Hematopoietic multipotent progenitor cell treated with erythropoietin and hydrocortisone succinate and interleukin-3 and kit ligand, for 17 days (in vitro differentiated cells): Measurements from ENCODE around the gene ZNF135.

Source experiments
- DNase-seq: peaks from one replicate; pipeline ENCODE4 v3.0.0-alpha.2; 2015; ENCODE audit warnings: low spot score

The ZNF135 gene

DNA sequence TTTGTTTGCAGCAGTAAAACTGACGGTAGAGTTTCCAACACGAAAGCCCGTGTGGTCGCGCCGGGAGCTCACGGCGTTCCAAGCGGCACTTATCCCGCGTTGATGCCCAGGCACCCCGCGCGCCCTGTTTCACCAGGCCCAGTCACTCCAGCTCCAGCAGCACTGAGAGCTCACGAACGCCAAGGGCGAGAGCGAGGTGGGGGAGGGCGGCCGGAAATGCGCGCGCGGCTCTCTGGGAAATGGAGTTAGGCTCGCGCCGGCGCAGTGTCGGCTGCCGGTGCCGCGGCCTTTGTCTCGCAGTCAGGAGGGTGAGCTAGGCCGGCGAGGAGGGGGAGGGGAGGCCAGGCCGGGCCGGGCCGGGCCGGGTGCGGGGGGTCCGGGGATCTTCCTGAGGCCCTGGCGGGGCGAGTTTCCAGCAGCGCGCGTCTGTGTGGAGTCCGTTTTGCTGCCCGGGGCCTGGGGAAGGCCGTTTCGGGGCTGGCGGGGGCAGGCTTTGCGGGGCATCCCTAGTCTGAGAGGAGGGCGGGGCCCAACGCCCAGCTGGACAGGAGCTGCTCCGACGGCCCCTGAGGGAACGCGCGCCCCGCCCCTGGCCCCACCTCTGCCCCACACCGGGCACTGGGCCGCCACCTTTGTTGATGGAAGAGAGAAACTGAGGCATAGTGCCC, at the start of gene ZNF135:
ZNF135 (plus strand) TSS at position 280 of the 668 bp plus-strand sequence. CDS start 721 bp downstream, outside the sequence.
- no peak for DNase-seq

DNA sequence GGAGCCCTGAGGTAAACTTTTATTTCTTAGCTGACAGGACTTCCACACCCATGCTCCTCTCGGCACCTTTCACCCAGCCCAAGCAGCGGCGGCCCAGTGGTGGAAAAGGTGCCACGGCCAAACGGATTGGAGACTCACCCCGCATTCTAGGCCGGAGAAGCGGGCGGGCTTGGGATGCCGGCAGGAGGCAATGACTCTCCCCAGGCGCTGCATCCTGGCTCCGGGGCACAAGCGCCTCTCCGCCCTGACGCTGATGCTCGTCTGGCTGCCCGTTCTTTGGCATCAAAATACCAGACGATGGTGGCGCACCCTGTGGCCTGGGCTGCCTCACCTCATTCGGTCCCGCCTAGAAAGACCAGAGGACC, 49.8 kb upstream of the ZNF135 start:
- DNase-seq: no peak

DNA sequence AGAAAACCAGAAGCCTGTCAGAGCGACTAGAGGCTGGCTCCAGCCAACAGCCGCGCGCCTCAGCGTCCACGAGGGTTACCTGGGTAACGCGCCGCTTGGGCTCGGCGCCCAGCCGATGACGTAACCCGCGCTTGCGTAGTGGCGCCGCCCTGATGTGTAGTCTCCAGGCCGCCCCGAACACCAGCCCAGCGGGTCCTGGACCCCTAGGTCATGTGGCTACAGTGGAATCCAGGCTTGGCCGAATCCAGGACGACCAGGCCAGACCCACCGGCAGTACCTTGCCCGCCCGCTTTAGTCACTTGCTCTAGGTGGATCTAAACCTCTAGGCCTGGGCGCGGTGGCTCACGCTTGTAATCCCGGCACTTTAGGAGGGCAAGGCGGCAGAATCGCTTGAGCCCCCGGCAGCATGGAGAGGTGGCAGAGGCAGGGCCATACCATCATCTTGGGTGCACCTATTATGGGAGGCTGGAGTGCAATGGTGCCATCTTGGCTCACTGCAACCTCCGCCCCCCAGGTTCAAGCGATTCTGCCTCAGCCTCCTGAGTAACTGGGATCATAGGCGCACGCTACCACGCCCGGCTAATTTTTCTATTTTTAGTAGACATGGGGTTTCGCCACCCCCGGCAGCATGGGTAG, 49.3 kb upstream of the ZNF135 start:
- peak; percentile 12 for DNase-seq

DNA sequence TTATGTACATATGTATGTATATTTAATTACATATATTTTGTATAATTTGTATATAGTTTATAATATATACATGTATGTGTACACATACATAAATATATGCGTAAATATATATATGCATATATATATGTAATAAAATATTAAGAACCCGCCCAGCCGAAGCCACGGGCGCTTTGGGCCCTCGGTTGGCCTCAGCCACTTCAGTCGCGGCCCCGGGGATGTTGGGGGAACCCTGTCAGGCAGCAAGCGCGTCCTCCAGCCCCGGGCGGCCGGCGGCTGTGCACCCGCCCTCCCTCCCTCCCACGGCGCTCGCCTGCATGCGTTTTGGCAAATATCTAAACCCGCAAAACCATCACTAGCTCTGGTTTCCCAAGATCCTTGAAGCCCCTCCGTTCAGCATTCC, 48.6 kb upstream of the ZNF135 start:
- no peak for DNase-seq

DNA sequence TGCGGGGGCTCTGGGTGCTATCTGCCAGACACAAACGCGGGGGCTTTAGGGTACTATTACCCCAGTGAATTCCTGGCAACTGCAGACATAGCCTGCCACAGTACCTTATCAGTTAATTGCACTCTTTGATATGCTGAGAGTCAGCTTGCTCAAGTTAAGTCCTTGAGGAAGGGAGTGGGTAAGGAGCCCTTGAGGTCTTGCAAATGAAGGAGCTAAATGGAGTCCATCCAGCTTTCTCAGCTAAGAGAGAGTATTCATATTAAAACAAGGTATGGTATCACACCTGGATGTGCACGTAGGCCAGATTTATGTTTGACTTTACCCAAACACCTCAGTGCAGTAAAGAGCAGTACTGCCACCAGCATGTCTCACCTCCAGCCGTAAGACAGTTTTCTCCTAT, 44.9 kb upstream of the ZNF135 start:
- no peak for DNase-seq

DNA sequence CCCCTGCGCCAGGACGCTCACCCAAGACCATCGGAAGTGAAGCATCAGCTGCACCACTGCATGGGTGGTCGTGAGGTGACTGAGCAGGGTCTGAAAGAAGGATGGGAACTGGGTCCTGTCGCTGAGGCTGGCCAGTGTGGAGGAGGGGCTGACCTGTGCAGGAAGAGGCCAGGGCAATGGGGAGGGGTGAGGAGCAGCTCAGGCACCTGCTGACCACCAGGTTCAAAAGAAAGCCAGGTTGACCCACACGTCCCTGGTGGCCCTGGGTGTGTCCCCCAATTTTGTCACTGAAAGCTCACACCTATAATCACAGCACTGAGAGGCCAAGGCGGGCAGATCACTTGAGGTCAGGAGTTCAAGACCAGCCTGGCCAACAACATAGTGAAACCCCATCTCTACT, 39.0 kb upstream of the ZNF135 start:
- DNase-seq: no peak

DNA sequence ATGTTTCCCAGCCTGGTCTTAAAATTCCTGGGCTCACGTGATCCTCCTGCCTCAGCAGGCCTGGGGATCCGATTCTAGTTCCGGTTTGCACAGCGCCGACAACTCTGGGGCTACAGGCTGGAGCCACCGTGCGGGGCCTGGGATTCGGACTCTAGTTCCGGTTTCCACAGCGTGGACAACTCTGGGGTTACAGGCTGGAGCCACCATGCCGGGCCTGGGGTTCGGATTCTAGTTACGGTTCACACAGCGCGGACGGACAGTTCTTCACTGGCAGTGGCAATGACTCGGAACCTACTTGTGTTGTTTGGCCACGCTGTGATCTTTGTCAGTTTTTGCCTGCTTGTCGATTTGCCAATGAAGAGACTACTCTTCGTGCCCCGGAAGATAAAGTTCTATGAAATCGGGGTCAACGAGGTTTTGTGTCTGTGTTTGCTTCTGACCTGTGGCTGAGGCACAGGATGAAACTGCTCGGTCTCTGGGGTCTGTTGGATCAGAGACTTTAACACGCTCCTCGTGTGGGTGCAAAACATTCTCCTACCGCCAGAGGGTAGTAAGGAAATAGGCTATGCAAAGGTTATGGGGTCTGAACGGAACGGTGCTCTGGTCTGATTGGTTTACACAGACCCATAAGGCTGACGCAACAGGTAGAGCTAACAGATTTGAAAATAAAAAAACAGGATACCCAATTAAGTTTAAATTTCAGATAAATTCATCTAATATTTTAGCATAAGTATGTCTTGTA, 37.4 kb upstream of the ZNF135 start:
- no peak for DNase-seq

DNA sequence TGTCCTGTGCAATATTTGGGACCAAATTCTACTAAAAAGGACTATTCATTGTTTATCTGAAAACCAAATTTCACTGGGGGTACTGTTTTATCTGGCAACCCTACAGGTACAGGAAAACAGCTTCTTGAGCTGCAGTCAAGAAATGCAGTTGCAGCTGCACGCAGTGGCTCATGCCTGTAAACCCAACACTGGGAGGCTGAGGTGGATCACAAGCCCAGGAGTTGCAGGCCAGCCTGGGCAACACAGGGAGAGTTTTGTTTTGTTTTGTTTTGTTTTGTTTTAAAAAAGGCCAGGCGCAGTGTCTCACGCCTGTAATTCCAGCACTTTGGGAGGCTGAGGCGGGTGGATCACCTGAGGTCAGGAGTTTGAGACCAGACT, 36.8 kb upstream of the ZNF135 start:
- DNase-seq: no peak

DNA sequence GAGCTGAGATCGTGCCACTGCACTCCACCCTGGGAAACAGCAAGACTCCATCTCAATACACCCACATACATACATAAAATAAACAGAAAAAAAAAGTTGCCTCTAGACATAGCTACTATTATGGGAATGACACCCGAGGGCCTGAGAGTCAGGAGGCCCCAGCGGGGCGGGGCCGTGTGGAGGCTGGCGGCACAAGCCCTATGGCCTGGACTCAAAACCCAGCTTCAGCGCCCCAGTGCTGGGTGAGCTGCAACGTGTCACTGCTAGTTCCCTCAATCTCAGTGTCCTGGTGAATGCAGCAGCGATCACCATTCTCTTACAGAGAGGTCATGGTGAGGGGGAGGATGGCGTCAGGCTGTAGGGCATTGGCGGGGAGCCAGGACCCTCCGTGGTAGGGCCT, 34.4 kb upstream of the ZNF135 start:
- DNase-seq: no peak

DNA sequence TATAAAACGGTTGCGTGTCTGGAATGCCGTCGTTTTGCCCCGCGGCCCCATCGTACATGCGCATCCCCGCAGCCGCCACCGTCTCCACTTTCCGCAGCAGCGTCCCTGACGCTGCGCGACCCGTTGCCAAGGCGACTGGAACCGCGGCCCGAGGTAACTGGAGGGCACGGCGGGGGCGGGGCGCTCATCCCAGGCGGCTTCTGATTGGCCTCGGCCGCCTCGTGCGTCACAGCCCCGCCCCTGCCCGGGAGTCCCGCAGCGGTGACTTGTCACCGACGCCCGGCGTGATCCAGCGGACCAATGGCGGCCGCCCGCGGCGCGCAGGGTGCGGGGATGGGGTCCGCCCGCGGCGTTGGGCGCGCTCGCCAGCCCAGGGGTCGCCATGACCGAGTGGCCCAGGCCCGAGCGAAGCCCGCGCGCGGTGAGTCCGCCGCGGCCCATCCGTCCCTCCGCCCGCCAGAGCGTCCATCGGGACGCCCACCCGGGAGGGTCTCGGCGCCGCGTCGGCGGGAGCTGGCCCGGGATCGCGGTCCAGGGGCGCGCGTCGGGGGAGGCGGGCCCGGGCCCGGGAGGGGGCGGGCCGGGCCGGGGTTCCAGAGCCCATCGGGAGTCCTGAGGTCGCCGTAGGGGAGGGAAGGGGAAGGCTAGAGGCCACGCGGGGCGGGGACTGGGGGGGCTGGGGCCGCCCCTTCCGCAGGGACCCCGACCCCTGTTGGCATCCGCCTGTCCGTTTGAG, 25.2 kb upstream of the ZNF135 start, which contains the start of gene ZSCAN1:
ZSCAN1 (plus strand) TSS at position 285 of the 736 bp plus-strand sequence. CDS start 3,812 bp downstream, outside the sequence.
- DNase-seq: no peak

DNA sequence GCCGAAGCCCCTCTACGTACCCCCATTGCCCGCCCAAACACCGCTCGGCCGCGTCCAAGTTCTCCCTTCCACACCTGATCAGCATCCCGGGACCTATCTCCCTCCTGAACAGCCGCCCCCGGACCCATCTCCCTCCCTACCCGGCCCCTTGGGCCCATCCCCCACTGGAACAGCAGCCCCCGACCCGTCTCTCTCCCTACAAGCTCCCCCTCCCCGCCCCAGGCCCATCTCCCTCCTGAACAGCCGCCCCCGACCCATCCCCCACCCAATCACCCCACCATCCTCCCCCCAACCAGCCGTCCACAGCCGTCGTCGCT, 24.6 kb upstream of the ZNF135 start:
- no peak for DNase-seq

DNA sequence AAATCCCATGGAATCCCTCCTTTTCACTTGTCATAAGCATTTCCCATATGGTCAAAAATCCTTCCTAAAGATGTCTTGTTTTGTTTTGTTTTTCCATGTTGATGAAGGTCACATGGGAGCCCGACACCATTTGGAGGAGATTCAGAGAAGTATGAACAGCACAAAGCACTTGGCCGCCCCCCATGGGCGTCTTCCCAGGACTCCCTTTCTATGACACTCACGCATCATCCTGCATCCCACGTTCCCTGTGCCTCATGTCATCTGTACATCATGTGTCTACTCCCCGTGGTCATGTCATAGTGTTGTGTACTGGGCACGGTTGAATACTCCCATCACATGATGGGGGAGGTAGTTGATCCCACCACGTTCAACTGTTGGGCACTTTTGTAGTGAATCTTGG, 23.2 kb upstream of the ZNF135 start:
- no peak for DNase-seq

DNA sequence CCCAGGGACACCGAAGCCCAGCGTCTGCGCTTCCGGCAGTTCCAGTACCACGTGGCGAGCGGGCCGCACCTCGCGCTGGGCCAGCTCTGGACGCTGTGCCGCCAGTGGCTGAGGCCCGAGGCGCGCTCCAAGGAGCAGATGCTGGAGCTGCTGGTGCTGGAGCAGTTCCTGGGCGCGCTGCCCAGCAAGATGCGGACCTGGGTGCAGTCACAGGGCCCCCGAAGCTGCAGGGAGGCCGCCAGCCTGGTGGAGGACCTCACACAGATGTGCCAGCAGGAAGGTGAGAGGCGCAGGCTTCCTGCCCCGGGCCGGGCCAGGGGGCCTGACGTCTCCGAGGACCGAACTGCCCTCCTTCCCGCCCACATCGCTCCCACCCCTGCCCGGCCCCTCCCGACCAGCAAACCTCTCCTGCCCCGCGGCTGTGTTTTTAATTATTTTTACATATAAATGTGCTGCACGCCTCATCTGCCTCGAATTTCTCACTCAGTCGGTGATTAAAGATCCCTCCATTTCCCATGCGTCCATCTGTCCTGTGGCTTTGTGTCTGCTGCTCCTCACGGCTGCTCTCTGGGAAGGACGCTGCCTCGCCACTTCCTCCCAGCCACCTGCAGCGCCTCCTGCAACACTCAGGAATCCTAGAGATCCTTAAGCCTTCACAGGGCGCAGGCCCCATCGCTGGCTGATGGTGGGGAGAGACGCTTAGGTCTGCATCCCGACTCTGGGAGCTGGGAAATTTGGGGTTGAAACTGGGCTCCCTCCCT, 21.0 kb upstream of the ZNF135 start:
- DNase-seq: no peak

DNA sequence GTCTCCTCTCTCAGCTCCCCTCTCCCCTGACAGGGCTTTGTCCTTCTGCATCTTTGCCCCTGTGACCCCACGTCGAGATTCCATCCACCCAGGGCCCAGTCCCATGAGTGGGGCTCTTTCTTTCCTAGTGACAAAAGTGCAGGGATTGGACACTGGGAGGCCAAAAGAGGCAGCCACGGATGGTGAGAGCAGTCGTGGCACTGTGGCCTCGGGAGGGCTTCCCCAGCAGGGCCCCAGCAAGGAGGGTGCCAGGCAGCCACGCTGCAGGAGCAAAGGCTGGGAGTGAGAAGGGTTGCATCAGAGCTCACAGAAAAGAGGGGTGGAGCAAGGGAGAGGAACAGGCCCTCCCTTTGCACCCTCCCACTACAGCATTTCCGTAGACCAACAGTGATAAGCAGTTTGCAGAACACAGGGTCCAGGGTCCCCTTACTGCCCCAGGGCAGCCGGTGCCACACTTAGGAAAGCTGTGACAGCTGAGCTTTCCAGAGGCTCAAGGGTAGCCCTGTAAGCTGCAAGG, 20.3 kb upstream of the ZNF135 start:
- no peak for DNase-seq

DNA sequence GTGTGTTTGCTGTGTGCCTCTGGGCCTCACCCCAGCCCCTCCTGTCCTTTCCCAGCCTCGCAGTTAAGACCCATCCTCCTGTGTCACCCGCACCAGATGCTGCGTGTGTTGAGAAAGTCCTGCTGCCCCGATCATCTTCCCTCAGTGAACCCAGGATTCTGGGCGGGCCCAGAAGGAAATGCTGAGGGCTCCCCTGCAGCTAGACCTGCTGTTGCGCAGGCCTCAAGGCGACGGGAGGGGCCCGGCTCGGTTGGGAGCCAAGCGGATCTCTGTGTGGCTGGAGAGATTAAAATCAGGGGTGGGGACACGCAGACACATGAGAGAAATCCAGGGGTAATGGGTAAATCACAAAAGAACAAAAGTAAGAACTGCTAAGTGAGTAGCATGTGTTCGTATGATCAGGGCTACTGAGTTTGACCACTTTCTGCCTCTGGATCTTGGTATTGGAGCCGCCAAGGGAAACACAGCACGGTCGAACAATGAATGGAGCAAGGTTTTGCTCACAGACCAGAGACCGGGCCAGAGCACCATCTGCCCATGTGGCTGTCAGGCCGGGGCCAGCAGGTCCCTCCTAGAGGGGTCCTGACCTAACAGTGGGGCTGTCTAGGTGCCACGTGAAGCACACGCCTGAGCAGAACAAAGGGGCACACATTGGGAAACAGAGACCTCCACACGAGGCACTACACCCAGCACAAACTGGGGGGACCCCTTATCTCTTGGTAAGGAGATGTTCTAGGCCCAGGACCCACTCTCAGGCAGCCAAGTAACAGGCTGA, 18.1 kb upstream of the ZNF135 start:
- DNase-seq: no peak

DNA sequence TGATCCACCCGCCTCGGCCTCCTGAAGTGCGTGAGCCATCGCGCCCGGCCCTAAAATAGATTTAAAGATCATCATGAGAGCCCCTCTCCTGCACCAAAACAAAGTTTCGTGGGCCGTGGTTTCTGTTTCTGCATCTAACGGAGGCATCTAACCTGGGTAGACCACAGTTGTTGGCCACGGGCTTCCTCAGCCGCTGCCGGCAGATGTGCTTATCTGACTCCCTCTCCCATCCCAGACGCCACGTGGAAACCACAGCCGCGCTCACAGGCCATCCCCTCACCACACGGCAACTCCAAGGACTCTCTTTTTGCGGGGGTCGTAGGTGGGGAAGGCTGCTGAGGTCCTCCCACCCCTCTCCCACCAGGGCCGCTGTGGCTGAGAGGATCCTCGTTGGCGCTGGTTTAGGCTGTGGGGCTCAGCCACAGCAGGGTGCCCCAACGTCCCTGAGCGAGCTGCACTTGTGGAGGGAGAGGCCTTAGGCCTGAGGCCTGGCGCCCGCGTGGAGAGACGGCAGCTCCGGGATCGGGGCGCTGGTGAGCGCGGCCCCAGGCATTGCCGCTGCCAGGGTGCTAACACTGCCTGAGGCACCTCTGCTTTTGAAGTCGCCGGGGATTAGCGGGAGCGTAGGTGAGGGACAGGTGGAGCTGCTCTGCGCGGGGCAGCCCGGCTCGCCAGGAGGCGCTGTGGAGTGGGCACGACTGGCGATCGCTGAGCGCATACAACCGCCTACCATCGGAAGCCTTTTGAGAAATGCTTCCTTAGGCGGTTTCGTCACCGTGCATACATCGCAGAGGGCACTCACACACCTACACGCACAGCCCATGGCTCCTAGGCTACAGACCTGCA, 16.4 kb upstream of the ZNF135 start:
- DNase-seq: no peak

DNA sequence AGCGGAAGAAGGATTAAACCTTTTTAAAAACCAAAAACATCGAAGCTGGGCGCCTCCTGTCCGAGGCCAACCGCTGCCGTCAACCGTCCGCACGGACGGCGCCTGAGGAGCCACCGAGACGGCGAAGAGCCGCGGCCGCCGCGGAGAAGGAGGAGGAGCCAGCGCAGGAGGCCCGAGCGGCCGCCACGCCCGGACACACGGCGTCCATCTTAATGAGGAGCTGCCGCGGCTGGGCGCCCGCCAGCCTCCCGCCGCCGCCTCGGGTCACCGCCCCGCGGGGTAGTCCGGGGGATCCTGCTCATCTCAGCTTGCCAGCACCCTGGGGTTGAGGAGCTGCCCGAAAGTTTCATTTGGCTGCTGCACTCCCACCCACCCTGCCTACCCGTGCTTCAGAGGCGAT, 14.7 kb upstream of the ZNF135 start:
- DNase-seq: no peak

DNA sequence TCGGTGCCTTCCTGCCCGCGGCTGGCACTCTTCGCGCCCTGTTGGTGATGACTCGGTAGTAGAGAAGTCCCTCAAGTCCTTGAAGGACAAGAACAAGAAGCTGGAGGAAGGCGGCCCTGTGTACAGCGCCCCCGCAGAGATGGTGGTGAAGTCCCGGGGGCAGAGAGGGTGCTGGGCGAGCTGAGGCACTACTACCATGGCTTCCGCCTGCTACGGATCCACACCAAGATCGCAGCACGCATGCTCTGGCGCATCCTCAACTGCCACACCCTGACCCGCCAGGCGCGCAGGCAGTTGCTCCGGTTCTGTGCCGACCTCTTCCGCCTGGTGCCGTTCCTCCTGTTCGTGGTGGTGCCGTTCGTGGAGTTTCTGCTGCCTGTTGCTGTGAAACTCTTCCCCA, 14.2 kb upstream of the ZNF135 start:
- no peak for DNase-seq

DNA sequence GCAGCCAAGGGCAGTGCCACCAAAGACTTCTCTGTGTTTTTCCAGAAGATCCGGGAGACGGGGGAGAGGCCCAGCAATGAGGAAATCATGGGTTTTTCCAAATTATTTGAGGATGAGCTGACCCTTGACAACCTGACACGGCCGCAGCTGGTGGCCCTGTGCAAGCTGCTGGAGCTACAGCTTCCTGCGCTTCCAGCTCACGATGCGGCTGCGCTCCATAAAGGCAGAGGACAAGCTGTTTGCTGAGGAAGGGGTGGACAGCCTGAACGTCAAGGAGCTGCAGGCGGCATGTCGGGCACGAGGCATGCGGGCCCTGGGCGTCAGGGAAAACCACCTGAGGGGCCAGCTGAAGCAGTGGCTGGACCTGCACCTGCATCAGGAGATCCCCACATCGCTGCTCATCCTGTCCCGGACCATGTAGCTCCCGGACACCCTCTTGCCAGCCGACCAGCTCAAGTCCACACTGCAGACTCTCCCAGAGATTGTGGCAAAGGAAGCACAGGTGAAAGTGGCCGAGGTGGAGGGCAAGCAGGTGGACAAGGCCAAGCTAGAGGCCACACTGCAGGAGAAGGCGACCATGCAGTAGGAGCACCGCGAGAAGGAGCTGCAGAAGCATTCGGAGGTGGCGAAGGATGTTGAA, 13.6 kb upstream of the ZNF135 start:
- no peak for DNase-seq

DNA sequence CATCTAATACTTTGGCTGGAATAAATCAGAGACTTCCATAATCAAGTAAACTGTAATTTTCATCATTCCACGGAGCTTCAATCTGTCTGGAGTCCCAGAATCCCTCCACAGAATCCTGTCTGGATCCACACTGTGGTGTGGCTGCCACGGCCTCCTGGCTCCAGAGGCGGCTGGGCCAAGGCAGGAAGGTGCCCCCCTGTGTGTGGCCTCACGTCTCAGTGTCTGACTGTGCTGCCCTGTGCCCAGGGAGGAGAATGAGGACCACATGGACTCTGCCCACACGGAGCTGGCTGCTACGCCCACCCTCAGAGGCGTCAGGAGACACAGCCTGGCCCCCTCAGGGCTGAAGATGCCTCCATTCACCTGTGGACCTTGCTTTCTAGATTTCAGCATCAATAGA, 12.2 kb upstream of the ZNF135 start:
- DNase-seq: no peak
